Thyroid gland (tissue), 4 donors: ENCODE measurements around the gene RAB13.

ENCODE experiments used
- POLR2A ChIP-seq, 2 donors: fragments of 450-650 bp; IDR thresholded peaks; one replicate each; pipeline ENCODE4 v1.6.1; 2017; ENCODE audit warnings: antibody characterized with exemption in 2 of 2, mild to moderate bottlenecking in 2 of 2, moderate library complexity in 1 of 2
- TF ChIP-seq, protein P1 (sequence below), 6 experiments: fragments of 200-600 bp in 3 of 6; fragments of 450-650 bp in 3 of 6; sonication (generic) in 3 of 6; IDR thresholded peaks; one replicate each; pipeline ENCODE4 v1.5.1; 2016 to 2019; ENCODE audit warnings: antibody characterized with exemption in 6 of 6, mild to moderate bottlenecking in 2 of 6, inconsistent platforms in 1 of 6, moderate library complexity in 1 of 6

DNA sequence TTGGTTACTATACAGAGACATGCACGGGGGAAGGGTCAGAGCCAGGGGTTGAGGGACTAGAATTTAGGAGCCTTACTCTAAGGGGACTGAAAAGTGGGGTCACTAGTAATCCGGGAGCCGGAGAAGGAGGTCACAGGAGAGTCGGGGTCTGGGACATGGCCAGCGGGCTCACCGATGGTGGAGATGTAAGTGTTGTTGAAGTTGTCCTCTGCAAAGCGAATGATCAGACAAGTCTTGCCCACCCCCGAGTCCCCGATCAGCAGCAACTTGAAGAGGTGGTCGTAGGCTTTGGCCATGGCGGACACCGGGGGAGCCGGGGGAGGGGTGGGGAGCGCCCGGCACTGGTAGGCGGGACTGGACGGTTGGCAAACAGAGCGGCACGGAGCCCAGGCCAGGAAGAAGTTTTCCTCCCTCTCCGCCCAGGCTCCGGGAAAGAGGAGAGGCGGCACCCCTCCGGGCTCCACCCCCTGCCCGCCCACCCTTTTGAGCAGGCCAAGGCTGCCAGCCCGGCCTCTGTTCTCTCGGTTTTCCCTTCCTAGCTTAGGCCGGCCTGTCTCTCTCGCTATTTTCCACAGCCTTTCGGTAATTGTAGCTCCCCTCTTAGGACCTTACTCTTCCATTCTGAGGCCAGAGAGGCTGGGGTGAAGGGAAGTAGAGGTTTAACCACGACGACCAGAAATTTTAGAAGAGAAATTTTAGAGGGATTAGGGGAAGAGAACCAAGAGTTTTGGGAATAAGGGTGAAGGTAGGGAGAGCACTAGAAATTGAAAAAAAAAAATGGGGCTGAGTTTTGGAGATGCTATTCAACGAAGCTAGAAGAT is at the start of gene RAB13:
- TF ChIP-seq, protein P1, sequence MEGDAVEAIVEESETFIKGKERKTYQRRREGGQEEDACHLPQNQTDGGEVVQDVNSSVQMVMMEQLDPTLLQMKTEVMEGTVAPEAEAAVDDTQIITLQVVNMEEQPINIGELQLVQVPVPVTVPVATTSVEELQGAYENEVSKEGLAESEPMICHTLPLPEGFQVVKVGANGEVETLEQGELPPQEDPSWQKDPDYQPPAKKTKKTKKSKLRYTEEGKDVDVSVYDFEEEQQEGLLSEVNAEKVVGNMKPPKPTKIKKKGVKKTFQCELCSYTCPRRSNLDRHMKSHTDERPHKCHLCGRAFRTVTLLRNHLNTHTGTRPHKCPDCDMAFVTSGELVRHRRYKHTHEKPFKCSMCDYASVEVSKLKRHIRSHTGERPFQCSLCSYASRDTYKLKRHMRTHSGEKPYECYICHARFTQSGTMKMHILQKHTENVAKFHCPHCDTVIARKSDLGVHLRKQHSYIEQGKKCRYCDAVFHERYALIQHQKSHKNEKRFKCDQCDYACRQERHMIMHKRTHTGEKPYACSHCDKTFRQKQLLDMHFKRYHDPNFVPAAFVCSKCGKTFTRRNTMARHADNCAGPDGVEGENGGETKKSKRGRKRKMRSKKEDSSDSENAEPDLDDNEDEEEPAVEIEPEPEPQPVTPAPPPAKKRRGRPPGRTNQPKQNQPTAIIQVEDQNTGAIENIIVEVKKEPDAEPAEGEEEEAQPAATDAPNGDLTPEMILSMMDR (IDR thresholded peaks at IDR 0.05), result no peak
- TF ChIP-seq POLR2A (IDR thresholded peaks at IDR 0.05), result peak in 1 of 2 donors; percentile 46
